ENCODE measurements around the gene ATOSB.

Gene ATOSB

DNA sequence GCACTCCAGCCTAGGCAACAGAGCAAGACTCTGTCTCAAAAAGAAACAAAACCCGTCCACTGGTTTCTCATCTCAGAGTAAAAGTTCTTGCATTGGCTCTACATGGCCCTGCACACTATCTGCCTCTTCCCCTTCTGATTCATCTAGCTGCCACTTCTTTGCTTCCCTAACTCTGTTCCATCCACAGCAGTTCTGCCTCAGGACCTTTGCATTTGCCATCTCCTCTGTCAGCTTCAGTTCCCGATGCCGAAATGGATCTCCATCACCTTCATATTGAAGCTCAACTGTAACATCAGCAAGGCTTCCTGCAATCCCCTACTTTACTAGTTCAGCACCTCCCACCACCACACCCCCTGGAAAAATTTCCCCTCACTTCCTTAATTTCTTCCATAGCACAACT is 18.1 kb downstream of the ATOSB start:
- H3K4me3 Mint-ChIP-seq = peak overlapping the region; percentile 56 to 76 (median 75)
- peaks cover 20% of the 10 kb centered on the region for H3K4me1 Mint-ChIP-seq
- TF ChIP-seq, protein P1, sequence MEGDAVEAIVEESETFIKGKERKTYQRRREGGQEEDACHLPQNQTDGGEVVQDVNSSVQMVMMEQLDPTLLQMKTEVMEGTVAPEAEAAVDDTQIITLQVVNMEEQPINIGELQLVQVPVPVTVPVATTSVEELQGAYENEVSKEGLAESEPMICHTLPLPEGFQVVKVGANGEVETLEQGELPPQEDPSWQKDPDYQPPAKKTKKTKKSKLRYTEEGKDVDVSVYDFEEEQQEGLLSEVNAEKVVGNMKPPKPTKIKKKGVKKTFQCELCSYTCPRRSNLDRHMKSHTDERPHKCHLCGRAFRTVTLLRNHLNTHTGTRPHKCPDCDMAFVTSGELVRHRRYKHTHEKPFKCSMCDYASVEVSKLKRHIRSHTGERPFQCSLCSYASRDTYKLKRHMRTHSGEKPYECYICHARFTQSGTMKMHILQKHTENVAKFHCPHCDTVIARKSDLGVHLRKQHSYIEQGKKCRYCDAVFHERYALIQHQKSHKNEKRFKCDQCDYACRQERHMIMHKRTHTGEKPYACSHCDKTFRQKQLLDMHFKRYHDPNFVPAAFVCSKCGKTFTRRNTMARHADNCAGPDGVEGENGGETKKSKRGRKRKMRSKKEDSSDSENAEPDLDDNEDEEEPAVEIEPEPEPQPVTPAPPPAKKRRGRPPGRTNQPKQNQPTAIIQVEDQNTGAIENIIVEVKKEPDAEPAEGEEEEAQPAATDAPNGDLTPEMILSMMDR (IDR thresholded peaks at IDR 0.05; ENCODE audit: unreplicated experiment in 3 of 3) = no peak
- no peaks in the 10 kb centered on the region for H3K9me3 Mint-ChIP-seq
- no peaks in the 10 kb centered on the region for H3K27me3 Mint-ChIP-seq (ENCODE audit: low read depth)
- peaks cover 30% of the 10 kb centered on the region for H3K36me3 Mint-ChIP-seq (ENCODE audit: low read depth)
- peak overlapping the region in 2 of 3 experiments; percentile 2 to 19 for H3K27ac Mint-ChIP-seq

- H3K4me3 Mint-ChIP-seq = peak within 1 kb of the TSS; percentile 88 to 90 (median 89)
- H3K27ac Mint-ChIP-seq = peak within 1 kb of the TSS; percentile 63 to 94 (median 90)
- peaks cover 9% of the 10 kb centered on the region for H3K4me1 Mint-ChIP-seq
- H3K36me3 Mint-ChIP-seq (ENCODE audit: low read depth) = peaks cover 32% of the 10 kb centered on the region
- TF ChIP-seq, protein P1 (IDR thresholded peaks at IDR 0.05; ENCODE audit: unreplicated experiment in 3 of 3) = peak; percentile 78 to 89 (median 79)
- no peaks in the 10 kb centered on the region for H3K27me3 Mint-ChIP-seq (ENCODE audit: low read depth)
- H3K9me3 Mint-ChIP-seq = no peaks in the 10 kb centered on the region
Observed at GRCh38 chr9:35096035-35096849, 19.4 kb downstream of the ATOSB start, which contains the start of gene PIGO. Gene PIGO (minus strand): TSS chr9:35096591. CDS start chr9:35095565, 1,026 bp downstream.

- H3K27me3 Mint-ChIP-seq (ENCODE audit: low read depth) = no peaks in the 10 kb centered on the region
- H3K36me3 Mint-ChIP-seq (ENCODE audit: low read depth) = peaks cover 42% of the 10 kb centered on the region
- H3K4me3 Mint-ChIP-seq = no peak overlapping the region
- TF ChIP-seq, protein P1 (IDR thresholded peaks at IDR 0.05; ENCODE audit: unreplicated experiment in 3 of 3) = no peak
- H3K9me3 Mint-ChIP-seq = no peaks in the 10 kb centered on the region
- H3K27ac Mint-ChIP-seq = no peak overlapping the region
- peaks cover 5% of the 10 kb centered on the region for H3K4me1 Mint-ChIP-seq
Observed at GRCh38 chr9:35091536-35091935, 24.1 kb downstream of the ATOSB start.

- H3K27ac Mint-ChIP-seq = no peak overlapping the region
- no peak overlapping the region for H3K4me3 Mint-ChIP-seq
- no peaks in the 10 kb centered on the region for H3K27me3 Mint-ChIP-seq (ENCODE audit: low read depth)
- H3K36me3 Mint-ChIP-seq (ENCODE audit: low read depth) = peaks cover 42% of the 10 kb centered on the region
- no peaks in the 10 kb centered on the region for H3K4me1 Mint-ChIP-seq
- TF ChIP-seq, protein P1 (IDR thresholded peaks at IDR 0.05; ENCODE audit: unreplicated experiment in 3 of 3) = no peak
- no peaks in the 10 kb centered on the region for H3K9me3 Mint-ChIP-seq
Observed at GRCh38 chr9:35089434-35089833, 26.2 kb downstream of the ATOSB start.

- H3K4me1 Mint-ChIP-seq = peaks cover 3% of the 10 kb centered on the region
- peaks cover 25% of the 10 kb centered on the region for H3K36me3 Mint-ChIP-seq (ENCODE audit: low read depth)
- no peak overlapping the region for H3K4me3 Mint-ChIP-seq
- H3K27ac Mint-ChIP-seq = no peak overlapping the region
- H3K9me3 Mint-ChIP-seq = no peaks in the 10 kb centered on the region
- TF ChIP-seq, protein P1 (IDR thresholded peaks at IDR 0.05; ENCODE audit: unreplicated experiment in 3 of 3) = no peak
- no peaks in the 10 kb centered on the region for H3K27me3 Mint-ChIP-seq (ENCODE audit: low read depth)
Observed at GRCh38 chr9:35085078-35085477, 30.6 kb downstream of the ATOSB start.
